Keratinocyte (primary cell): ENCODE results near the gene GZMB.

Experiments used
- EZH2 ChIP-seq: IDR thresholded peaks from one replicate; pipeline ENCODE4 v1.6.1; 2012; ENCODE audit warnings: inconsistent platforms, mild to moderate bottlenecking, low read length, moderate library complexity
- TF ChIP-seq, protein P1 (sequence below), 3 experiments: IDR thresholded peaks in 1 of 3; conservative IDR thresholded peaks in 1 of 3; optimal IDR thresholded peaks in 1 of 3; 2 replicates in 2 of 3; 3 replicates in 1 of 3; pipeline versions ENCODE3 to v1.5.1; 2011; ENCODE audit warnings: low read length in 3 of 3, mild to moderate bottlenecking in 3 of 3, moderate library complexity in 2 of 3, control low read depth in 1 of 3, inconsistent platforms in 1 of 3; ENCODE audit not compliant: insufficient read depth in 2 of 3; ENCODE audit errors: extremely low read depth in 1 of 3

DNA sequence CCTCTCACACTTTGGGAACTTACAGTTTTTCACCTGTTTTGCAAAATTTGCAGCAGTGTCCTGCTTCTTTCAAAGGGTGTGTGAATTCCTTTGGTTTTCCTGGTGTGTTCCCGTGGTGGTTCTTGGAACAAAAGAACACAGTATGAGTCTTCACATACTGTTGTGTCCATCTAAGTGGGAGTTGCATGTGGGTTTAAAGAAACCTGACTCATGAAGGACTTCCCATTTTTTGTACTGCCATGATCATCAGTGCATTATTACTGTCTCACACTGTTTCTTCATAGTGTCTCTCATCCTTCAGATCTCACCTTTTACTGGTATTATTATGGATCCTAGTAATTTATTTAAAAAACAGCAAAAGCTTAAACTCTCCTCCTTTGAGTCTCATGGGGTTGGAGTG, 20.7 kb downstream of the GZMB start:
- TF ChIP-seq, protein P1, sequence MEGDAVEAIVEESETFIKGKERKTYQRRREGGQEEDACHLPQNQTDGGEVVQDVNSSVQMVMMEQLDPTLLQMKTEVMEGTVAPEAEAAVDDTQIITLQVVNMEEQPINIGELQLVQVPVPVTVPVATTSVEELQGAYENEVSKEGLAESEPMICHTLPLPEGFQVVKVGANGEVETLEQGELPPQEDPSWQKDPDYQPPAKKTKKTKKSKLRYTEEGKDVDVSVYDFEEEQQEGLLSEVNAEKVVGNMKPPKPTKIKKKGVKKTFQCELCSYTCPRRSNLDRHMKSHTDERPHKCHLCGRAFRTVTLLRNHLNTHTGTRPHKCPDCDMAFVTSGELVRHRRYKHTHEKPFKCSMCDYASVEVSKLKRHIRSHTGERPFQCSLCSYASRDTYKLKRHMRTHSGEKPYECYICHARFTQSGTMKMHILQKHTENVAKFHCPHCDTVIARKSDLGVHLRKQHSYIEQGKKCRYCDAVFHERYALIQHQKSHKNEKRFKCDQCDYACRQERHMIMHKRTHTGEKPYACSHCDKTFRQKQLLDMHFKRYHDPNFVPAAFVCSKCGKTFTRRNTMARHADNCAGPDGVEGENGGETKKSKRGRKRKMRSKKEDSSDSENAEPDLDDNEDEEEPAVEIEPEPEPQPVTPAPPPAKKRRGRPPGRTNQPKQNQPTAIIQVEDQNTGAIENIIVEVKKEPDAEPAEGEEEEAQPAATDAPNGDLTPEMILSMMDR (optimal IDR thresholded peaks at IDR 0.05 in 1 of 3, IDR thresholded peaks at IDR 0.05 in 1 of 3, conservative IDR thresholded peaks at IDR 0.05 in 1 of 3; ENCODE audit: extremely low read depth in 1 of 3, insufficient read depth in 2 of 3, low read length in 3 of 3): no peak
- TF ChIP-seq EZH2: no peak
